ENCODE data around the gene ANKRD29. TPM values are rescaled to one million over a fixed set of nuclear protein-coding genes. Genes with fewer than 3 reads are reported as not detected.

ANKRD29 gene, protein sequence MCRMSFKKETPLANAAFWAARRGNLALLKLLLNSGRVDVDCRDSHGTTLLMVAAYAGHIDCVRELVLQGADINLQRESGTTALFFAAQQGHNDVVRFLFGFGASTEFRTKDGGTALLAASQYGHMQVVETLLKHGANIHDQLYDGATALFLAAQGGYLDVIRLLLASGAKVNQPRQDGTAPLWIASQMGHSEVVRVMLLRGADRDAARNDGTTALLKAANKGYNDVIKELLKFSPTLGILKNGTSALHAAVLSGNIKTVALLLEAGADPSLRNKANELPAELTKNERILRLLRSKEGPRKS
- total RNA-seq (ENCODE audit: low replicate concordance): 0.65 and 0.81 TPM in 2 replicates

- DNase-seq (ENCODE audit: low spot score): peak; percentile 81
- H3K4me2 ChIP-seq: peak within 1 kb of the TSS; percentile 84
- H3K9me3 ChIP-seq (ENCODE audit: low read depth): no peaks in the 10 kb centered on the region
- no peaks in the 10 kb centered on the region for H3K79me2 ChIP-seq (ENCODE audit: low read depth)
- no peaks in the 10 kb centered on the region for H3K4me1 ChIP-seq
- peaks cover 20% of the 10 kb centered on the region for H3K27me3 Mint-ChIP-seq (ENCODE audit: insufficient read depth, low read depth)
- H3K36me3 ChIP-seq: no peaks in the 10 kb centered on the region
- no peak within 1 kb of the TSS for H3K27ac ChIP-seq
- no peak within 1 kb of the TSS for H3K9ac ChIP-seq
- H3K27ac Mint-ChIP-seq: peak within 1 kb of the TSS; percentile 9
- no peaks in the 10 kb centered on the region for H4K20me1 ChIP-seq (ENCODE audit: low read depth)
- H3K36me3 Mint-ChIP-seq: no peaks in the 10 kb centered on the region
- H2AFZ ChIP-seq (replicated peaks): peak within 1 kb of the TSS; percentile 70
- H3K4me3 ChIP-seq: peak within 1 kb of the TSS; percentile 57
- peak within 1 kb of the TSS; percentile 90 for H3K4me3 Mint-ChIP-seq
- peaks cover 11% of the 10 kb centered on the region for H3K4me1 Mint-ChIP-seq
- H3F3A ChIP-seq (ENCODE audit: low read depth): no peaks in the 10 kb centered on the region
- peaks cover 42% of the 10 kb centered on the region for H3K27me3 ChIP-seq
- TF ChIP-seq EZH2 (IDR thresholded peaks at IDR 0.05) (peak; percentile 62), EZH2phosphoT487 (IDR thresholded peaks at IDR 0.05) (peak; percentile 55), CTCF (IDR thresholded peaks at IDR 0.05) (no peak)
- no peaks in the 10 kb centered on the region for H3K9me3 Mint-ChIP-seq
Observed at GRCh38 chr18:23662309-23663263, at the start of gene ANKRD29. TSS of gene ANKRD29 (minus strand) at chr18:23662911. CDS start at chr18:23662730, 181 bp downstream.

DNA sequence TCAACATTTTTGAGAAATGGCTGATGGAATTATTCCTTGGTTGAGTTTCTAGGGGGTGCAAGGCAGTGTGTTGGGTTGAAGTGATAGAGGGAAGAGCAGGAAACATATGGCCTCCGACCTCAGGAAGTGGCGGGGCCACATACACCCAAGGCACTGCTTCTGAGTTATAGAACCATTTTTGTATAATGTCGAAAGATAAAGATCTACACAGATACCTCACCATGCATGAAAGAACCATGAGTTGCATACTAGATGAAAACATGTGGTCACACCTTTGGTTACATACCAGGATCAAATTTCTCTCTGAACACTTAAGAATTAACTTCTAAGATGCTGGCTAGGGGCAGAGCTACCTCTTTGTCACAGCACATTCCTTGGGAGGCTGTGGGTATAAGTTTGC lies 49.7 kb upstream of the ANKRD29 start:
- Mint-ChIP-seq H3K27ac (peak overlapping the region; percentile 21), H3K36me3 (no peaks in the 10 kb centered on the region), H3K4me3 (no peak overlapping the region), H3K4me1 (no peaks in the 10 kb centered on the region), H3K27me3 (ENCODE audit: insufficient read depth, low read depth) (no peaks in the 10 kb centered on the region), H3K9me3 (no peaks in the 10 kb centered on the region)
- no peak overlapping the region for H3K4me2 ChIP-seq
- no peak overlapping the region for H3K4me3 ChIP-seq
- H2AFZ ChIP-seq (replicated peaks): peak overlapping the region; percentile 35
- no peak overlapping the region for H3K9ac ChIP-seq
- no peaks in the 10 kb centered on the region for H3K79me2 ChIP-seq (ENCODE audit: low read depth)
- H3K4me1 ChIP-seq: no peaks in the 10 kb centered on the region
- H3F3A ChIP-seq (ENCODE audit: low read depth): no peaks in the 10 kb centered on the region
- H3K36me3 ChIP-seq: no peaks in the 10 kb centered on the region
- TF ChIP-seq CTCF (IDR thresholded peaks at IDR 0.05): no peak
- TF ChIP-seq EZH2phosphoT487 (IDR thresholded peaks at IDR 0.05): no peak
- no peak for TF ChIP-seq EZH2 (IDR thresholded peaks at IDR 0.05)
- no peak overlapping the region for H3K27ac ChIP-seq
- no peak for DNase-seq (ENCODE audit: low spot score)
- H3K27me3 ChIP-seq: no peaks in the 10 kb centered on the region
- no peaks in the 10 kb centered on the region for H4K20me1 ChIP-seq (ENCODE audit: low read depth)
- H3K9me3 ChIP-seq (ENCODE audit: low read depth): no peaks in the 10 kb centered on the region

- Histone ChIP-seq H3K4me1 (no peaks in the 10 kb centered on the region), H2AFZ (replicated peaks) (no peak overlapping the region), H3K27ac (no peak overlapping the region), H3K9me3 (ENCODE audit: low read depth) (no peaks in the 10 kb centered on the region), H3K9ac (no peak overlapping the region), H3K36me3 (no peaks in the 10 kb centered on the region), H3K4me3 (no peak overlapping the region), H3K79me2 (ENCODE audit: low read depth) (no peaks in the 10 kb centered on the region), H4K20me1 (ENCODE audit: low read depth) (no peaks in the 10 kb centered on the region), H3K27me3 (no peaks in the 10 kb centered on the region), H3F3A (ENCODE audit: low read depth) (no peaks in the 10 kb centered on the region), H3K4me2 (no peak overlapping the region)
- no peak for DNase-seq (ENCODE audit: low spot score)
- Mint-ChIP-seq H3K36me3 (no peaks in the 10 kb centered on the region), H3K9me3 (no peaks in the 10 kb centered on the region), H3K4me1 (no peaks in the 10 kb centered on the region), H3K27me3 (ENCODE audit: insufficient read depth, low read depth) (no peaks in the 10 kb centered on the region), H3K4me3 (no peak overlapping the region), H3K27ac (no peak overlapping the region)
- no peak for TF ChIP-seq EZH2 (IDR thresholded peaks at IDR 0.05)
- TF ChIP-seq CTCF (IDR thresholded peaks at IDR 0.05): no peak
- no peak for TF ChIP-seq EZH2phosphoT487 (IDR thresholded peaks at IDR 0.05)
Observed at GRCh38 chr18:23711426-23711825, 48.7 kb upstream of the ANKRD29 start.

Measured in neural progenitor cell (in vitro differentiated cells).